GM23248 (cell line): ENCODE results near the gene KRT71.

Source experiments
- EZH2 ChIP-seq: fragments of 200-600 bp; sonication (generic); IDR thresholded peaks from 2 replicates; pipeline ENCODE4 v1.6.1; 2018; ENCODE audit warnings: antibody characterized with exemption, mild to moderate bottlenecking; ENCODE audit not compliant: insufficient read depth, poor library complexity, severe bottlenecking
- EZH2phosphoT487 ChIP-seq: fragments of 200-600 bp; sonication (generic); IDR thresholded peaks from 2 replicates; pipeline ENCODE4 v1.6.1; 2018; ENCODE audit warnings: antibody characterized with exemption, moderate library complexity, mild to moderate bottlenecking, low read depth; ENCODE audit not compliant: insufficient read depth

DNA sequence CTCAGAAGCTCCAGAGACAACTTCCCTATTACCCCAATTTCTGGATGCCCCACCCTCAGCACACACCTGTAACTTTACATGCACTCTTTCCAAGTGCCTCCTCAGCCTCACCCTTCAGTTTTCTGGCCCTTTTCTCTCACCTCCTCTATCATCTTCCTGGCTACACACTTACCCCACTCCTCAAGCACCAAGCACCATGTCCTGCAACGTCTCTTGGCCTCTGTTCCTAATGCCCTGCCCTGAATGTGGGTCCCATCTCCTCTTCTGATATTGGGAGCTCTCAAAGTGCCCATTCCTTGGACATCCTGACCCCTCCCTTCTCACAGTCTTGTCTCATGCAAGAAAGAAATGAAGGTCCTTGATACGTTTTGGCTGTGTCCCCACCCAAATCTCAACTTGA is 47.1 kb upstream of the KRT71 start:
- no peak for TF ChIP-seq EZH2phosphoT487
- TF ChIP-seq EZH2: no peak
